Measurements from ENCODE around the gene MBD5.
A peak's percentile ranks its signal among the peaks of the same experiment; 100 is the strongest.

The MBD5 gene

DNA sequence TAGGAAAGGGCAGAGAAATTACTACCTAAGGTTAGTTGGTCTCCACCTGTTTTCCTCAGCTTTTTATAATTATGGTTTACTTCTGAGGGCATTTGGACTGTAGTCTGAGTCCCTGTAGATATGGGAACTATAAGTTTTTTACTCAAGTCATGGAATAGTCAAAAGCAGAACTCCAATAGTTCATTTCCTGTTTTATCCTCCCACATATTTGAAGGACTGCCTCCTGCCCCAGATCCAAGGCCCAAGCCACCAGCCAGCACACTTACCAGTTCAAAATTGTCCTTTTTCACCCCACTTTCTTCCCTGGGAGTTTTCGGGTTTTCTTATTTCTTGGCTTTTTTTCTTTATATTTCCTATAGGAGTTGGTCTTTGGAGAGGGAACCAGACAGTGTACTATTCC, 164.1 kb downstream of the MBD5 start:
- no peaks in the 10 kb centered on the region for H3K79me1 ChIP-seq (ENCODE audit: low read depth, low read length)
- H4K8ac ChIP-seq (ENCODE audit: low read depth, low read length): no peak overlapping the region
- no peak overlapping the region for H3K18ac ChIP-seq (ENCODE audit: low read length)
- no peak overlapping the region for H2BK12ac ChIP-seq (ENCODE audit: low read length)
- H3K36me3 ChIP-seq (replicated peaks in 1 of 2; ENCODE audit: control insufficient read depth in 2 of 2, insufficient read depth in 2 of 2, low read length in 2 of 2): peaks cover 0 to 15% of the 10 kb centered on the region in 2 donors
- H3K14ac ChIP-seq (ENCODE audit: low read length): no peak overlapping the region
- WGBS, 2 donors (ENCODE audit: extremely low coverage in 2 of 2, insufficient read length in 2 of 2, insufficient replicate concordance in 1 of 2): no CpG with 5 or more reads among the region's 1 CpG
- no peak overlapping the region for H2AK5ac ChIP-seq (ENCODE audit: low read depth, low read length)
- no peak overlapping the region for H3K4ac ChIP-seq (ENCODE audit: low read length)
- H4K91ac ChIP-seq (ENCODE audit: low read depth, low read length, poor library complexity): no peak overlapping the region
- H3K4me1 ChIP-seq (ENCODE audit: control insufficient read depth in 2 of 2, insufficient read depth in 1 of 2, low read depth in 1 of 2, low read length in 2 of 2): no peaks in the 10 kb centered on the region
- no peak overlapping the region for H3K4me3 ChIP-seq (ENCODE audit: low read length in 2 of 2)
- H2BK15ac ChIP-seq (ENCODE audit: low read length): no peak overlapping the region
- no peak overlapping the region for H2BK120ac ChIP-seq (ENCODE audit: low read depth, low read length)
- H3K27me3 ChIP-seq (ENCODE audit: control insufficient read depth in 3 of 3, insufficient read depth in 3 of 3, low read depth in 1 of 3, low read length in 3 of 3): no peaks in the 10 kb centered on the region
- no peak overlapping the region for H3K23ac ChIP-seq (ENCODE audit: low read depth, low read length, poor library complexity)
- H2BK5ac ChIP-seq (ENCODE audit: low read length): no peak overlapping the region
- H2AFZ ChIP-seq (ENCODE audit: low read length): no peak overlapping the region
- H3K9ac ChIP-seq (ENCODE audit: low read depth, low read length, poor library complexity): no peak overlapping the region
- no peak overlapping the region for H3K4me2 ChIP-seq (ENCODE audit: insufficient read depth, low read length, poor library complexity, severe bottlenecking)
- H3K27ac ChIP-seq (replicated peaks; ENCODE audit: low read length): no peak overlapping the region
- no peak for DNase-seq (ENCODE audit: low spot score)
- H3K9me3 ChIP-seq (replicated peaks in 1 of 2; ENCODE audit: control insufficient read depth in 2 of 2, insufficient read depth in 1 of 2, low read depth in 1 of 2, low read length in 2 of 2): no peaks in the 10 kb centered on the region

DNA sequence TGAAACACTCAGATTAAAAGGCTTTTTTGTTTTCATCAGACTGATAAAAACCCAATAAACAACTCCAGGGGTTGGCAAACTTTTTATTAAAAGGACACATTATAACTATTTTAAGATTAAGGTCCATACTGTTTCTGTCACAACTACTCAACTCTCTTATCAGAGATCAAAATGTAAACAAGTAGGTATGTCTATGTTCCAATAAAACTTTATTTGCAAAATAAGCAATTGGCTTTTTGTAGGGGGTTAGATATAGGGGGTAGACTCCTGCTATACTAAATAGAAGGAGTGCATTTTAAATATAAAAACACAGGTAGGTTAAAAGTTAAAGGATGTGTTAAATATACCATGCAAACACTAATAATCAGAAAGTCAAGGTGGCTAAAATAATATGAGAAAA, 174.0 kb downstream of the MBD5 start:
- Histone ChIP-seq H4K91ac (ENCODE audit: low read depth, low read length, poor library complexity) (no peak overlapping the region), H3K79me1 (ENCODE audit: low read depth, low read length) (no peaks in the 10 kb centered on the region), H3K27me3 (ENCODE audit: control insufficient read depth in 3 of 3, insufficient read depth in 3 of 3, low read depth in 1 of 3, low read length in 3 of 3) (no peaks in the 10 kb centered on the region), H3K23ac (ENCODE audit: low read depth, low read length, poor library complexity) (no peak overlapping the region), H3K4me2 (ENCODE audit: insufficient read depth, low read length, poor library complexity, severe bottlenecking) (no peak overlapping the region), H2AK5ac (ENCODE audit: low read depth, low read length) (no peak overlapping the region), H3K27ac (replicated peaks; ENCODE audit: low read length) (no peak overlapping the region), H3K4ac (ENCODE audit: low read length) (no peak overlapping the region), H2BK5ac (ENCODE audit: low read length) (no peak overlapping the region), H2AFZ (ENCODE audit: low read length) (no peak overlapping the region), H2BK12ac (ENCODE audit: low read length) (no peak overlapping the region), H3K4me3 (ENCODE audit: low read length in 2 of 2) (no peak overlapping the region), H3K18ac (ENCODE audit: low read length) (no peak overlapping the region), H3K14ac (ENCODE audit: low read length) (no peak overlapping the region), H2BK120ac (ENCODE audit: low read depth, low read length) (no peak overlapping the region), H3K9me3 (replicated peaks in 1 of 2; ENCODE audit: control insufficient read depth in 2 of 2, insufficient read depth in 1 of 2, low read depth in 1 of 2, low read length in 2 of 2) (no peaks in the 10 kb centered on the region), H2BK15ac (ENCODE audit: low read length) (no peak overlapping the region), H3K4me1 (ENCODE audit: control insufficient read depth in 2 of 2, insufficient read depth in 1 of 2, low read depth in 1 of 2, low read length in 2 of 2) (no peaks in the 10 kb centered on the region), H4K8ac (ENCODE audit: low read depth, low read length) (no peak overlapping the region), H3K9ac (ENCODE audit: low read depth, low read length, poor library complexity) (no peak overlapping the region), H3K36me3 (replicated peaks in 1 of 2; ENCODE audit: control insufficient read depth in 2 of 2, insufficient read depth in 2 of 2, low read length in 2 of 2) (no peaks in the 10 kb centered on the region)
- DNase-seq (ENCODE audit: low spot score): no peak

DNA sequence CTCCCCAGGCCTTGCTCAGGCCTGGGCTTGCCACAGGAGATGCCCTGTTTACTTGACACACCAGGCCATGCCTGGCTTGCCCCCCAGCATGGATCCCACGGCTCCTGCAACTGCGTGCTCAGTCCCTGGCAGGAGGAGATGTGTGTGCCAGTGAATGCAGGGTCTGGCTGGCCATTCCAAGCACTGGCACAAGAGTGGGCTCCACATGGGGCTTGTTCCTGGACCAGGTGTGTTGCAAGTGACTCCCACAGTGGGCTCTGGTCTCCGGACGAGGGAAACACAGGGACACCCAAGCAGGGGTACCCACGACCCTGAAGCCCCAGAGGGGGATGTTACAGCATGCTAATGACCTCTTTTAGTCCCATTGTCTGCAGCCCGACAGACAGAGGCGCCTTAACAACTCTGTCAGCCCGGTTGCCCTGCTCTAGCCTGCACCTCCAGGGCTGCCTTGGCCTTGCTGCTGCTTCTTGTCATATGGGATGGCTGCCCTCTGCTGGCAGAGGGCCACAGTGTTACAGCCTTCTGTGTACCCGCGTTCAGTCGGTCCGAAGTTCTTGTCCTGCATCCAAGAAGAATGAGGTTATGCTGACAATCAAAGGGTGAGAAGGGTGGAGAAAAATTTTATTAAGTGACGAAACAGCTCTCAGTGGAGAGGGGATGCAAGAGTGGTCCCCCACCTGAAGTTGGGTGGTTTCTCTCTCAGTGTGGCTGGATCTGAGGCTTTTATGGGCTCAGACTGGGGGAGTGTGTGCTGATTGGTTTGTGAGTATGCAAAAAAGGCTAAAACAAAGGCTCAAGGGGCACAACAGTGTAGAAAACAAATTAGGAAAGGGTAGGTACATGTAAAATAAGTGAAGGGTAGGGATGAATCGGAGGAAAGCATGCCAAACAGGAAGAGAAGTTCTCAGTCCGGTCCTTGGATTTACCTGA, 180.4 kb downstream of the MBD5 start:
- no peak overlapping the region for H2AK5ac ChIP-seq (ENCODE audit: low read depth, low read length)
- H3K4me1 ChIP-seq (ENCODE audit: control insufficient read depth in 2 of 2, insufficient read depth in 1 of 2, low read depth in 1 of 2, low read length in 2 of 2): no peaks in the 10 kb centered on the region
- no peak overlapping the region for H3K14ac ChIP-seq (ENCODE audit: low read length)
- no peak overlapping the region for H2BK12ac ChIP-seq (ENCODE audit: low read length)
- H3K4me3 ChIP-seq (ENCODE audit: low read length in 2 of 2): no peak overlapping the region
- no peak overlapping the region for H4K91ac ChIP-seq (ENCODE audit: low read depth, low read length, poor library complexity)
- WGBS, 2 donors (ENCODE audit: extremely low coverage in 2 of 2, insufficient read length in 2 of 2, insufficient replicate concordance in 1 of 2): no CpG with 5 or more reads among the region's 15 CpGs
- no peaks in the 10 kb centered on the region for H3K36me3 ChIP-seq (replicated peaks in 1 of 2; ENCODE audit: control insufficient read depth in 2 of 2, insufficient read depth in 2 of 2, low read length in 2 of 2)
- no peak overlapping the region for H3K27ac ChIP-seq (replicated peaks; ENCODE audit: low read length)
- H3K9me3 ChIP-seq (replicated peaks in 1 of 2; ENCODE audit: control insufficient read depth in 2 of 2, insufficient read depth in 1 of 2, low read depth in 1 of 2, low read length in 2 of 2): peaks cover 0 to 11% of the 10 kb centered on the region in 2 donors
- no peak overlapping the region for H2BK5ac ChIP-seq (ENCODE audit: low read length)
- H3K27me3 ChIP-seq (ENCODE audit: control insufficient read depth in 3 of 3, insufficient read depth in 3 of 3, low read depth in 1 of 3, low read length in 3 of 3): no peaks in the 10 kb centered on the region
- peak; percentile 35 for DNase-seq (ENCODE audit: low spot score)
- peaks cover 2% of the 10 kb centered on the region for H3K79me1 ChIP-seq (ENCODE audit: low read depth, low read length)
- peak overlapping the region; percentile 81 for H3K23ac ChIP-seq (ENCODE audit: low read depth, low read length, poor library complexity)
- no peak overlapping the region for H3K4ac ChIP-seq (ENCODE audit: low read length)
- no peak overlapping the region for H2AFZ ChIP-seq (ENCODE audit: low read length)
- H2BK15ac ChIP-seq (ENCODE audit: low read length): no peak overlapping the region
- no peak overlapping the region for H2BK120ac ChIP-seq (ENCODE audit: low read depth, low read length)
- no peak overlapping the region for H3K4me2 ChIP-seq (ENCODE audit: insufficient read depth, low read length, poor library complexity, severe bottlenecking)
- no peak overlapping the region for H3K18ac ChIP-seq (ENCODE audit: low read length)
- H3K9ac ChIP-seq (ENCODE audit: low read depth, low read length, poor library complexity): no peak overlapping the region
- H4K8ac ChIP-seq (ENCODE audit: low read depth, low read length): no peak overlapping the region

DNA sequence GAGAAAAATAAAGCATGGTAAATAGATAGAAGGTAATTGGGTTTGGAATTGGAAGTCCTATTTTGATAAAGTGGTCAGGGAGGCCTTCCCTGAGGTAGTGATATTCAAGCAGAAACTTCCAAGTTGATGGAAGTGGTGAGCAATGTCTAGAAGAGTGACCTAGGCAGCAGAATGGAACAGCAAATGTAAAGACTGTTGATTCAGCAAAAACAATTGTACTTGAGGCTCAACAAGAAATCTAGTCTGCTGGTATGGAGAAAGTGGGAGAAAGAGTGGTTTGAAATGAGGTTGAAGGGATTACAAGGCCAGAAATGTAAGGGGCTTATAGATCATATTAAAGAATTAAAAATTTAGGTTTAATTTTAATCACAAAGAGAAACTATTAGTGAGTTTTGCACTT, 181.3 kb downstream of the MBD5 start:
- Histone ChIP-seq H3K4me3 (ENCODE audit: low read length in 2 of 2) (no peak overlapping the region), H3K23ac (ENCODE audit: low read depth, low read length, poor library complexity) (no peak overlapping the region), H3K27me3 (ENCODE audit: control insufficient read depth in 3 of 3, insufficient read depth in 3 of 3, low read depth in 1 of 3, low read length in 3 of 3) (no peaks in the 10 kb centered on the region), H3K14ac (ENCODE audit: low read length) (no peak overlapping the region), H3K9me3 (replicated peaks in 1 of 2; ENCODE audit: control insufficient read depth in 2 of 2, insufficient read depth in 1 of 2, low read depth in 1 of 2, low read length in 2 of 2) (peaks cover 0 to 11% of the 10 kb centered on the region in 2 donors), H3K79me1 (ENCODE audit: low read depth, low read length) (peaks cover 2% of the 10 kb centered on the region), H3K4me2 (ENCODE audit: insufficient read depth, low read length, poor library complexity, severe bottlenecking) (no peak overlapping the region), H3K4me1 (ENCODE audit: control insufficient read depth in 2 of 2, insufficient read depth in 1 of 2, low read depth in 1 of 2, low read length in 2 of 2) (no peaks in the 10 kb centered on the region), H2AK5ac (ENCODE audit: low read depth, low read length) (no peak overlapping the region), H2BK12ac (ENCODE audit: low read length) (no peak overlapping the region), H3K36me3 (replicated peaks in 1 of 2; ENCODE audit: control insufficient read depth in 2 of 2, insufficient read depth in 2 of 2, low read length in 2 of 2) (no peaks in the 10 kb centered on the region), H3K27ac (replicated peaks; ENCODE audit: low read length) (no peak overlapping the region), H4K91ac (ENCODE audit: low read depth, low read length, poor library complexity) (no peak overlapping the region), H4K8ac (ENCODE audit: low read depth, low read length) (no peak overlapping the region), H2AFZ (ENCODE audit: low read length) (no peak overlapping the region), H3K18ac (ENCODE audit: low read length) (no peak overlapping the region), H3K9ac (ENCODE audit: low read depth, low read length, poor library complexity) (no peak overlapping the region), H2BK120ac (ENCODE audit: low read depth, low read length) (no peak overlapping the region), H2BK5ac (ENCODE audit: low read length) (no peak overlapping the region), H2BK15ac (ENCODE audit: low read length) (no peak overlapping the region), H3K4ac (ENCODE audit: low read length) (no peak overlapping the region)
- DNase-seq (ENCODE audit: low spot score): no peak
